Endothelial cell of umbilical vein (primary cell): Measurements from ENCODE around the gene KRTAP5-6. TPM values are rescaled to one million over a fixed set of nuclear protein-coding genes. Genes with fewer than 3 reads are reported as not detected.

Source experiments
- BruUV-seq: library from RNA; stranded (reverse); fragments of 400-500 nt; replicated peaks from 2 replicates; lab custom pipeline; 2021; lab: Mats Ljungman, UMichigan
- CTCF ChIA-PET: fragments of 300-600, 350-600 bp; sonication (Branson Sonifier 250); formaldehyde crosslinking; loops from one replicate; lab custom pipeline; 2021; ENCODE audit warnings: antibody characterized with exemption, inconsistent platforms; lab: Charles Lee
- POLR2A ChIA-PET: fragments of 300-600, 350-600 bp; sonication (Branson Sonifier 250); formaldehyde crosslinking; loops from one replicate; lab custom pipeline; 2021; ENCODE audit warnings: antibody characterized with exemption, inconsistent platforms; lab: Charles Lee
- DNase-seq: peaks from one replicate; pipeline ENCODE4 v3.0.0-alpha.2; 2011; ENCODE audit warnings: low read depth, low spot score
- FAIRE-seq: peaks from 2 replicates; lab custom pipeline; 2011; peaks lifted over from hg19 to GRCh38; lab: Jason Lieb, UNC
- H2AFZ ChIP-seq: 2 replicates; pipeline ENCODE4 v1.6.0; 2012; ENCODE audit warnings: low read depth, low read length, control low read depth, inconsistent platforms
- H3K27ac ChIP-seq: 2 replicates; pipeline ENCODE4 v1.5.1; 2011; ENCODE audit warnings: low read depth, mild to moderate bottlenecking, control low read depth, low read length, moderate library complexity; ENCODE audit not compliant: insufficient read depth
- H3K27me3 ChIP-seq, 2 experiments: 2 replicates each; pipeline versions ENCODE4 v1.6.0 to v1.6.1; 2011; ENCODE audit warnings: low read length in 2 of 2, mixed read lengths in 1 of 2; ENCODE audit not compliant: control insufficient read depth in 2 of 2, insufficient read depth in 2 of 2
- H3K36me3 ChIP-seq, 2 experiments: 2 replicates in 1 of 2; 3 replicates in 1 of 2; pipeline ENCODE4 v1.5.1; 2011; ENCODE audit warnings: low read length in 2 of 2, mild to moderate bottlenecking in 1 of 2, moderate library complexity in 1 of 2; ENCODE audit not compliant: control insufficient read depth in 2 of 2, insufficient read depth in 2 of 2; ENCODE audit errors: extremely low read depth in 1 of 2
- H3K4me1 ChIP-seq: 3 replicates; pipeline ENCODE4 v1.5.1; 2011; ENCODE audit warnings: mild to moderate bottlenecking, low read length; ENCODE audit not compliant: control insufficient read depth, insufficient read depth; ENCODE audit errors: extremely low read depth
- H3K4me2 ChIP-seq: 2 replicates; pipeline ENCODE4 v1.6.1; 2011; ENCODE audit warnings: low read length, control low read depth, mixed read lengths; ENCODE audit not compliant: insufficient read depth
- H3K4me3 ChIP-seq, 3 experiments: fragments of 200-600 bp in 1 of 3; sonication (generic), shearing (Covaris generic) in 1 of 3; replicated peaks in 1 of 3; 2 replicates each; pipeline ENCODE4 v1.5.1; 2011 to 2016; ENCODE audit warnings: control low read depth in 3 of 3, low read length in 3 of 3, mild to moderate bottlenecking in 2 of 3, inconsistent platforms in 1 of 3, low read depth in 1 of 3, moderate library complexity in 1 of 3; ENCODE audit not compliant: insufficient read depth in 1 of 3
- H3K79me2 ChIP-seq: 2 replicates; pipeline ENCODE4 v1.6.0; 2012; ENCODE audit warnings: low read length, inconsistent platforms; ENCODE audit not compliant: control insufficient read depth, insufficient read depth
- H3K9ac ChIP-seq: replicated peaks from 2 replicates; pipeline ENCODE3; 2011; ENCODE audit warnings: low read length, control low read depth; ENCODE audit not compliant: insufficient read depth; ENCODE audit errors: extremely low read depth
- H3K9me1 ChIP-seq: replicated peaks from 3 replicates; pipeline ENCODE4 v1.6.0; 2011; ENCODE audit warnings: mild to moderate bottlenecking, low read length; ENCODE audit not compliant: control insufficient read depth, insufficient read depth; ENCODE audit errors: extremely low read depth
- H3K9me3 ChIP-seq: replicated peaks from 2 replicates; pipeline ENCODE4 v1.5.1; 2012; ENCODE audit warnings: low read length, inconsistent platforms; ENCODE audit not compliant: control insufficient read depth, insufficient read depth
- H4K20me1 ChIP-seq: replicated peaks from 2 replicates; pipeline ENCODE3; 2011; ENCODE audit warnings: mild to moderate bottlenecking, low read length; ENCODE audit not compliant: control insufficient read depth, insufficient read depth; ENCODE audit errors: extremely low read depth
- MYC ChIP-seq: IDR thresholded peaks from one replicate; pipeline ENCODE4 v1.6.1; 2011; ENCODE audit warnings: mild to moderate bottlenecking, low read depth, low read length
- POLR2A ChIP-seq: IDR thresholded peaks from 2 replicates; pipeline ENCODE4 v1.6.1; 2012; ENCODE audit warnings: low read depth, mild to moderate bottlenecking, control low read depth, low read length
- dilution Hi-C: fragments of 300-500 bp; cut with MboI; formaldehyde crosslinking; loops from one replicate; pipeline ENCODE4 v1.15.0; 2019; ENCODE audit warnings: low sequenced_read_pairs; ENCODE audit not compliant: extremely low pct_ligation_motif_present
- intact Hi-C: fragments of 100-400 bp; cut with micrococcal nuclease; formaldehyde crosslinking; loops from one replicate; pipeline ENCODE4 v1.10.0; 2022
- polyA plus RNA-seq, 4 experiments: library from polyadenylated mRNA; depleted of rRNA in 3 of 4; stranded (reverse) in 3 of 4; unstranded in 1 of 4; fragments of >200 nt; gene quantifications; 2 replicates each; pipeline versions ENCODE4 v1.2.1 to v1.2.3, GENCODE V29; 2011 to 2012; ENCODE audit warnings: missing spikeins in 1 of 4
- total RNA-seq: library from RNA; stranded (reverse); gene quantifications from 2 replicates; pipeline ENCODE4 v1.2.3, GENCODE V29; 2021

The KRTAP5-6 gene
- total and polyA plus RNA-seq, 2 donors (not counting 3 experiments of a cell fraction or from before 2014, with no cell fraction given) = not detected

- POLR2A ChIA-PET = no interaction called here
- H3K9me3 ChIP-seq = no peaks in the 10 kb centered on the region
- BruUV-seq = no TSS peak
- no peaks in the 10 kb centered on the region for H3K79me2 ChIP-seq
- no peaks in the 10 kb centered on the region for H3K36me3 ChIP-seq
- H3K27me3 ChIP-seq = peaks cover 15 to 16% of the 10 kb centered on the region in 2 experiments
- no peak for TF ChIP-seq POLR2A
- CTCF ChIA-PET = no interaction called here
- no peaks in the 10 kb centered on the region for H3K9me1 ChIP-seq
- H3K27ac ChIP-seq = no peak overlapping the region
- intact Hi-C loops = no loop called here
- dilution Hi-C loops = no loop called here
- H3K4me1 ChIP-seq = no peaks in the 10 kb centered on the region
- H2AFZ ChIP-seq = no peak overlapping the region
- no peak for DNase-seq
- H4K20me1 ChIP-seq = no peaks in the 10 kb centered on the region
- H3K9ac ChIP-seq = no peak overlapping the region
- H3K4me2 ChIP-seq = no peak overlapping the region
- no peak for FAIRE-seq
- no peak overlapping the region for H3K4me3 ChIP-seq
Measured at GRCh38 chr11:1745701-1746320, 48.8 kb downstream of the KRTAP5-6 start.

GRCh38 chr11:1746511-1746931 lies 49.5 kb downstream of the KRTAP5-6 start:
- CTCF ChIA-PET = no interaction called here
- POLR2A ChIA-PET = no interaction called here
- Histone ChIP-seq H3K4me1 (no peaks in the 10 kb centered on the region), H4K20me1 (no peaks in the 10 kb centered on the region), H3K36me3 (no peaks in the 10 kb centered on the region), H3K9me1 (no peaks in the 10 kb centered on the region), H3K79me2 (no peaks in the 10 kb centered on the region), H3K9ac (no peak overlapping the region), H3K4me3 (no peak overlapping the region), H3K4me2 (no peak overlapping the region), H3K27me3 (peaks cover 15 to 16% of the 10 kb centered on the region in 2 experiments), H3K27ac (no peak overlapping the region), H2AFZ (no peak overlapping the region), H3K9me3 (no peaks in the 10 kb centered on the region)
- no TSS peak for BruUV-seq
- intact Hi-C loops = no loop called here
- DNase-seq = no peak
- dilution Hi-C loops = no loop called here
- no peak for FAIRE-seq
- no peak for TF ChIP-seq MYC
